Liver (tissue), 9 donors: ENCODE measurements around the gene MMP23B. TPM values are rescaled to one million over a fixed set of nuclear protein-coding genes. Genes with fewer than 3 reads are reported as not detected.

ENCODE experiments used
- DNase-seq: peaks from one replicate; pipeline ENCODE4 v3.0.0-alpha.2; 2017; ENCODE audit warnings: low spot score
- H3K27ac ChIP-seq, 2 donors: one replicate each; pipeline ENCODE4 v1.7.0; 2013; ENCODE audit warnings: inconsistent platforms in 2 of 2, low read length in 2 of 2, control low read depth in 1 of 2, low read depth in 1 of 2, mild to moderate bottlenecking in 1 of 2
- H3K27me3 ChIP-seq, 4 donors: one replicate each; pipeline versions ENCODE4 v1.6.1 to v1.7.0; 2013; ENCODE audit warnings: low read length in 3 of 4, inconsistent platforms in 1 of 4, mild to moderate bottlenecking in 1 of 4, moderate library complexity in 1 of 4; ENCODE audit not compliant: control insufficient read depth in 4 of 4, insufficient read depth in 4 of 4
- H3K36me3 ChIP-seq, 4 donors: one replicate each; pipeline versions ENCODE4 v1.6.1 to v1.7.0; 2013; ENCODE audit warnings: low read length in 3 of 4, mild to moderate bottlenecking in 3 of 4, low read depth in 1 of 4, moderate library complexity in 1 of 4; ENCODE audit not compliant: control insufficient read depth in 4 of 4, insufficient read depth in 3 of 4
- H3K4me1 ChIP-seq, 4 donors: one replicate each; pipeline versions ENCODE4 v1.6.1 to v1.7.0; 2013; ENCODE audit warnings: low read length in 3 of 4, mild to moderate bottlenecking in 3 of 4, moderate library complexity in 1 of 4; ENCODE audit not compliant: control insufficient read depth in 4 of 4, insufficient read depth in 4 of 4
- H3K4me3 ChIP-seq, 3 donors: one replicate each; pipeline versions ENCODE4 v1.6.1 to v1.7.0; 2013; ENCODE audit warnings: low read length in 3 of 3, control low read depth in 1 of 3, low read depth in 1 of 3, mild to moderate bottlenecking in 1 of 3
- H3K9ac ChIP-seq, 2 donors: one replicate each; pipeline ENCODE4 v1.7.0; 2013; ENCODE audit warnings: low read length in 2 of 2, mild to moderate bottlenecking in 2 of 2, moderate library complexity in 2 of 2, control low read depth in 1 of 2, low read depth in 1 of 2
- H3K9me3 ChIP-seq, 4 donors: one replicate each; pipeline versions ENCODE4 v1.6.1 to v1.7.0; 2013; ENCODE audit warnings: low read length in 3 of 4; ENCODE audit not compliant: control insufficient read depth in 4 of 4
- EGR1 ChIP-seq, 2 donors: IDR thresholded peaks; 2 replicates each; pipeline ENCODE4 v1.6.1; 2016 to 2018; ENCODE audit warnings: antibody characterized with exemption in 2 of 2, low read depth in 2 of 2
- FOXA1 ChIP-seq: IDR thresholded peaks from 2 replicates; pipeline ENCODE4 v1.6.1; 2016; ENCODE audit warnings: antibody characterized with exemption
- FOXA2 ChIP-seq: IDR thresholded peaks from 2 replicates; pipeline ENCODE4 v1.6.1; 2016; ENCODE audit warnings: antibody characterized with exemption
- GABPA ChIP-seq, 2 donors: IDR thresholded peaks in 1 of 2; conservative IDR thresholded peaks in 1 of 2; 2 replicates each; pipeline ENCODE4 v1.6.1; 2016; ENCODE audit warnings: antibody characterized with exemption in 2 of 2, mild to moderate bottlenecking in 1 of 2, moderate library complexity in 1 of 2
- HNF4A ChIP-seq, 2 donors: conservative IDR thresholded peaks; 2 replicates each; pipeline ENCODE4 v1.6.1; 2016; ENCODE audit warnings: antibody characterized with exemption in 2 of 2, mild to moderate bottlenecking in 2 of 2
- HNF4G ChIP-seq: IDR thresholded peaks from 2 replicates; pipeline ENCODE4 v1.6.1; 2016; ENCODE audit warnings: antibody characterized with exemption
- JUND ChIP-seq, 2 donors: IDR thresholded peaks; 2 replicates each; pipeline ENCODE4 v1.6.1; 2016; ENCODE audit warnings: antibody characterized with exemption in 2 of 2
- NR2F2 ChIP-seq: IDR thresholded peaks from 2 replicates; pipeline ENCODE4 v1.6.1; 2016; ENCODE audit warnings: antibody characterized with exemption
- RAD21 ChIP-seq, 2 donors: IDR thresholded peaks; 2 replicates each; pipeline ENCODE4 v1.6.1; 2016; ENCODE audit warnings: antibody characterized with exemption in 2 of 2, mild to moderate bottlenecking in 2 of 2
- RXRA ChIP-seq, 2 donors: IDR thresholded peaks; 2 replicates each; pipeline ENCODE4 v1.6.1; 2017 to 2018; ENCODE audit warnings: antibody characterized with exemption in 2 of 2, mild to moderate bottlenecking in 1 of 2
- SP1 ChIP-seq: IDR thresholded peaks from 2 replicates; pipeline ENCODE4 v1.6.1; 2018; ENCODE audit warnings: antibody characterized with exemption, mild to moderate bottlenecking
- TAF1 ChIP-seq: conservative IDR thresholded peaks from 2 replicates; pipeline ENCODE4 v1.6.1; 2016; ENCODE audit warnings: antibody characterized with exemption, mild to moderate bottlenecking
- YY1 ChIP-seq: IDR thresholded peaks from 2 replicates; pipeline ENCODE4 v1.6.1; 2016; ENCODE audit warnings: antibody characterized with exemption, mild to moderate bottlenecking
- WGBS: extraction: QIAGEN DNeasy Blood & Tissue Kit; methylation state at CpG from one replicate; pipeline ENCODE4 v1.1.7; 2013; 5-methylcytosine and 5-hydroxymethylcytosine counted together
- polyA plus RNA-seq, 2 donors: library from polyadenylated mRNA; stranded (reverse) in 1 of 2; unstranded in 1 of 2; fragments of 200-250 nt in 1 of 2; fragments of >200 nt in 1 of 2; fragmentation: Nextera tagmentation in 1 of 2; extraction: Ambion mirVana in 1 of 2; gene quantifications; one replicate each; pipeline versions ENCODE4 v1.2.1 to v1.2.3, GENCODE V29; 2013 to 2015
- total RNA-seq, 2 donors: library from RNA; depleted of rRNA; stranded (reverse); fragments of >200 nt; gene quantifications; one replicate each; pipeline ENCODE4 v1.2.3, GENCODE V29; 2014
- TF ChIP-seq, protein P1 (sequence below): IDR thresholded peaks from 2 replicates; pipeline ENCODE4 v1.6.1; 2016; ENCODE audit warnings: antibody characterized with exemption
- TF ChIP-seq, protein P2 (sequence below): fragments of 150-350 bp; IDR thresholded peaks from 2 replicates; pipeline ENCODE4 v1.5.1; 2017; ENCODE audit warnings: improper control_type of control experiment, low read depth, low read length; ENCODE audit not compliant: missing input control
- TF ChIP-seq, protein P3 (sequence below): IDR thresholded peaks from 2 replicates; pipeline ENCODE4 v1.6.1; 2016; ENCODE audit warnings: antibody characterized with exemption
- TF ChIP-seq, protein P4 (sequence below): IDR thresholded peaks from 2 replicates; pipeline ENCODE4 v1.6.1; 2016; ENCODE audit warnings: antibody characterized with exemption
- TF ChIP-seq, protein P5 (sequence below): IDR thresholded peaks from 2 replicates; pipeline ENCODE4 v1.6.1; 2016; ENCODE audit warnings: antibody characterized with exemption, mild to moderate bottlenecking
- donor health status: healthy.
- donor health status: healthy.
- donor health status: healthy.
- donor health status: healthy.
- donor health status: healthy.

The MMP23B gene
- total and polyA plus RNA-seq, 4 donors: 0.92 to 4.2 (median 1.5) TPM

DNA sequence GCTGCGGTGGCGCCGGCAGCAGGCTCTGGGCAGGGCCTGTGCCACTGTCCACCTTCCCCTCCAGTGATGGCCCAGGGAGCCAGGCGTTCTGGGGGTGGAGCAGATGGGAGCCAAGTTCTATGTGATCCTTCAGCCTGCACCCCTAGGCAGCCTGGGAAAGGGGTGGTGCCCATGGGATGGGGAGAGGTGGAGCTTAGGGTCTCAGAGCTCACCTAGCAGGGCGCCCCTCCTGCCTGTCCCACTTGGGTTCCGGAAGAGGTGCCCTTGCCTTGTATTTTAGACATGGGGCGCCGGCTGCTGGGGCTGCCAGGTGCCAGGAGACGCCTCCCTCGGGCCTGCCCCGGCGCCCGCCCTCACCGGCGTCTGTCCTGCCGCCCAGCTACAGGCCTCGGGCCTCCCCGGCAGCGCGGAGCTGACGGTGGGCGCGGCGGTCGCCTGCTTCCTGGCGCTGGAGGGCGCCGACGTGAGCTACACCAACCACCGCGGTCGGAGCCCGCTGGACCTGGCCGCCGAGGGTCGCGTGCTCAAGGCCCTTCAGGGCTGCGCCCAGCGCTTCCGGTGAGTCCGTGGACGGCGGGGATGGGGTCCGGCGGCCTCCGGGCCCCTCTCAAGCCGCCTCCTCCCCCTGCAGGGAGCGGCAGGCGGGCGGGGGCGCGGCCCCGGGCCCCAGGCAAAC, 3.1 kb upstream of the MMP23B start:
- Histone ChIP-seq H3K27me3 (no peaks in the 10 kb centered on the region), H3K36me3 (peaks cover 0 to 20% (median 6%) of the 10 kb centered on the region in 4 donors), H3K4me1 (peaks cover 0 to 5% (median 0%) of the 10 kb centered on the region in 4 donors), H3K9me3 (no peaks in the 10 kb centered on the region), H3K9ac (no peak overlapping the region), H3K4me3 (peak overlapping the region in 1 of 3 donors; percentile 20), H3K27ac (no peak overlapping the region)
- 79% methylated on average over 53 of the region's 53 CpGs for WGBS
- no peak for TF ChIP-seq HNF4A (conservative IDR thresholded peaks at IDR 0.05)
- no peak for TF ChIP-seq FOXA2
- no peak for TF ChIP-seq JUND (IDR thresholded peaks at IDR 0.05)
- no peak for TF ChIP-seq FOXA1
- no peak for TF ChIP-seq NR2F2
- TF ChIP-seq SP1: no peak
- no peak for TF ChIP-seq HNF4G
- no peak for TF ChIP-seq YY1
- TF ChIP-seq, protein P1, sequence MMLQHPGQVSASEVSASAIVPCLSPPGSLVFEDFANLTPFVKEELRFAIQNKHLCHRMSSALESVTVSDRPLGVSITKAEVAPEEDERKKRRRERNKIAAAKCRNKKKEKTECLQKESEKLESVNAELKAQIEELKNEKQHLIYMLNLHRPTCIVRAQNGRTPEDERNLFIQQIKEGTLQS: no peak
- no peak for TF ChIP-seq EGR1 (IDR thresholded peaks at IDR 0.05; ENCODE audit: low read depth in 2 of 2)
- TF ChIP-seq, protein P2, sequence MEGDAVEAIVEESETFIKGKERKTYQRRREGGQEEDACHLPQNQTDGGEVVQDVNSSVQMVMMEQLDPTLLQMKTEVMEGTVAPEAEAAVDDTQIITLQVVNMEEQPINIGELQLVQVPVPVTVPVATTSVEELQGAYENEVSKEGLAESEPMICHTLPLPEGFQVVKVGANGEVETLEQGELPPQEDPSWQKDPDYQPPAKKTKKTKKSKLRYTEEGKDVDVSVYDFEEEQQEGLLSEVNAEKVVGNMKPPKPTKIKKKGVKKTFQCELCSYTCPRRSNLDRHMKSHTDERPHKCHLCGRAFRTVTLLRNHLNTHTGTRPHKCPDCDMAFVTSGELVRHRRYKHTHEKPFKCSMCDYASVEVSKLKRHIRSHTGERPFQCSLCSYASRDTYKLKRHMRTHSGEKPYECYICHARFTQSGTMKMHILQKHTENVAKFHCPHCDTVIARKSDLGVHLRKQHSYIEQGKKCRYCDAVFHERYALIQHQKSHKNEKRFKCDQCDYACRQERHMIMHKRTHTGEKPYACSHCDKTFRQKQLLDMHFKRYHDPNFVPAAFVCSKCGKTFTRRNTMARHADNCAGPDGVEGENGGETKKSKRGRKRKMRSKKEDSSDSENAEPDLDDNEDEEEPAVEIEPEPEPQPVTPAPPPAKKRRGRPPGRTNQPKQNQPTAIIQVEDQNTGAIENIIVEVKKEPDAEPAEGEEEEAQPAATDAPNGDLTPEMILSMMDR: no peak
- TF ChIP-seq RXRA (IDR thresholded peaks at IDR 0.05): no peak
- no peak for TF ChIP-seq TAF1
- TF ChIP-seq, protein P3, sequence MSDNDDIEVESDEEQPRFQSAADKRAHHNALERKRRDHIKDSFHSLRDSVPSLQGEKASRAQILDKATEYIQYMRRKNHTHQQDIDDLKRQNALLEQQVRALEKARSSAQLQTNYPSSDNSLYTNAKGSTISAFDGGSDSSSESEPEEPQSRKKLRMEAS: no peak
- no peak for TF ChIP-seq RAD21 (IDR thresholded peaks at IDR 0.05)
- TF ChIP-seq GABPA (IDR thresholded peaks at IDR 0.05 in 1 of 2, conservative IDR thresholded peaks at IDR 0.05 in 1 of 2): no peak
- TF ChIP-seq, protein P4, sequence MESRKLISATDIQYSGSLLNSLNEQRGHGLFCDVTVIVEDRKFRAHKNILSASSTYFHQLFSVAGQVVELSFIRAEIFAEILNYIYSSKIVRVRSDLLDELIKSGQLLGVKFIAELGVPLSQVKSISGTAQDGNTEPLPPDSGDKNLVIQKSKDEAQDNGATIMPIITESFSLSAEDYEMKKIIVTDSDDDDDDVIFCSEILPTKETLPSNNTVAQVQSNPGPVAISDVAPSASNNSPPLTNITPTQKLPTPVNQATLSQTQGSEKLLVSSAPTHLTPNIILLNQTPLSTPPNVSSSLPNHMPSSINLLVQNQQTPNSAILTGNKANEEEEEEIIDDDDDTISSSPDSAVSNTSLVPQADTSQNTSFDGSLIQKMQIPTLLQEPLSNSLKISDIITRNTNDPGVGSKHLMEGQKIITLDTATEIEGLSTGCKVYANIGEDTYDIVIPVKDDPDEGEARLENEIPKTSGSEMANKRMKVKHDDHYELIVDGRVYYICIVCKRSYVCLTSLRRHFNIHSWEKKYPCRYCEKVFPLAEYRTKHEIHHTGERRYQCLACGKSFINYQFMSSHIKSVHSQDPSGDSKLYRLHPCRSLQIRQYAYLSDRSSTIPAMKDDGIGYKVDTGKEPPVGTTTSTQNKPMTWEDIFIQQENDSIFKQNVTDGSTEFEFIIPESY: no peak
- TF ChIP-seq, protein P5, sequence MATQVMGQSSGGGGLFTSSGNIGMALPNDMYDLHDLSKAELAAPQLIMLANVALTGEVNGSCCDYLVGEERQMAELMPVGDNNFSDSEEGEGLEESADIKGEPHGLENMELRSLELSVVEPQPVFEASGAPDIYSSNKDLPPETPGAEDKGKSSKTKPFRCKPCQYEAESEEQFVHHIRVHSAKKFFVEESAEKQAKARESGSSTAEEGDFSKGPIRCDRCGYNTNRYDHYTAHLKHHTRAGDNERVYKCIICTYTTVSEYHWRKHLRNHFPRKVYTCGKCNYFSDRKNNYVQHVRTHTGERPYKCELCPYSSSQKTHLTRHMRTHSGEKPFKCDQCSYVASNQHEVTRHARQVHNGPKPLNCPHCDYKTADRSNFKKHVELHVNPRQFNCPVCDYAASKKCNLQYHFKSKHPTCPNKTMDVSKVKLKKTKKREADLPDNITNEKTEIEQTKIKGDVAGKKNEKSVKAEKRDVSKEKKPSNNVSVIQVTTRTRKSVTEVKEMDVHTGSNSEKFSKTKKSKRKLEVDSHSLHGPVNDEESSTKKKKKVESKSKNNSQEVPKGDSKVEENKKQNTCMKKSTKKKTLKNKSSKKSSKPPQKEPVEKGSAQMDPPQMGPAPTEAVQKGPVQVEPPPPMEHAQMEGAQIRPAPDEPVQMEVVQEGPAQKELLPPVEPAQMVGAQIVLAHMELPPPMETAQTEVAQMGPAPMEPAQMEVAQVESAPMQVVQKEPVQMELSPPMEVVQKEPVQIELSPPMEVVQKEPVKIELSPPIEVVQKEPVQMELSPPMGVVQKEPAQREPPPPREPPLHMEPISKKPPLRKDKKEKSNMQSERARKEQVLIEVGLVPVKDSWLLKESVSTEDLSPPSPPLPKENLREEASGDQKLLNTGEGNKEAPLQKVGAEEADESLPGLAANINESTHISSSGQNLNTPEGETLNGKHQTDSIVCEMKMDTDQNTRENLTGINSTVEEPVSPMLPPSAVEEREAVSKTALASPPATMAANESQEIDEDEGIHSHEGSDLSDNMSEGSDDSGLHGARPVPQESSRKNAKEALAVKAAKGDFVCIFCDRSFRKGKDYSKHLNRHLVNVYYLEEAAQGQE: no peak
- DNase-seq: no peak
